Measurements from ENCODE around the gene SUB1.
"Not testable (repeated sequence)": the region's sequence is repeated elsewhere in the genome, so short reads cannot be mapped to it uniquely, and the experiment has no call there.

- TF ChIP-seq ZNF24 (tag by site-specific recombination; IDR thresholded peaks at IDR 0.05); ZNF513 (tag by site-specific recombination; IDR thresholded peaks at IDR 0.05); ZNF19 (tag by site-specific recombination; IDR thresholded peaks at IDR 0.05; ENCODE audit: low read depth); ZNF560 (tag by site-specific recombination; IDR thresholded peaks at IDR 0.05; ENCODE audit: borderline replicate concordance); HIC1 (tag by site-specific recombination; IDR thresholded peaks at IDR 0.05); ZNF571 (tag by site-specific recombination; IDR thresholded peaks at IDR 0.05); ZNF704 (tag by site-specific recombination; IDR thresholded peaks at IDR 0.05); CTCF (tag by site-specific recombination; IDR thresholded peaks at IDR 0.05); ATF2 (tag by site-specific recombination; IDR thresholded peaks at IDR 0.05; ENCODE audit: low read depth); ZBTB1 (tag by site-specific recombination; IDR thresholded peaks at IDR 0.05); OSR2 (tag by site-specific recombination; IDR thresholded peaks at IDR 0.05): not testable (repeated sequence)
Measured at GRCh38 chr5:32573481-32573854, 11.9 kb upstream of the SUB1 start.
